PC-9 (cell line): Measurements from ENCODE around the gene SLC44A1. TPM values are rescaled to one million over a fixed set of nuclear protein-coding genes. Genes with fewer than 3 reads are reported as not detected.

ENCODE experiments used
- BruUV-seq: library from RNA; stranded (reverse); fragments of 400-500 nt; replicated peaks from 2 replicates; lab custom pipeline; 2021; lab: Mats Ljungman, UMichigan
- CTCF ChIA-PET: fragments of 300-600 bp; sonication (Branson Sonifier 250); formaldehyde crosslinking; loops from one replicate; lab custom pipeline; 2022; ENCODE audit warnings: antibody characterized with exemption; lab: Charles Lee
- POLR2A ChIA-PET: fragments of 300-600 bp; sonication (Branson Sonifier 250); formaldehyde crosslinking; loops from one replicate; lab custom pipeline; 2022; ENCODE audit warnings: antibody characterized with exemption; ENCODE audit not compliant: unreplicated experiment; lab: Charles Lee
- DNase-seq, 2 experiments: peaks; one replicate each; pipeline versions ENCODE4 v3.0.0 to v3.0.0-alpha.2; 2015 to 2022; ENCODE audit warnings: mixed read lengths in 1 of 2
- H2AFZ ChIP-seq: fragments of 200-600 bp; sonication (generic); 2 replicates; pipeline ENCODE4 v1.8.1; 2017; ENCODE audit warnings: antibody characterized with exemption
- H3F3A ChIP-seq: fragments of 200-600 bp; sonication (generic); 2 replicates; pipeline ENCODE4 v1.8.1; 2017; ENCODE audit warnings: antibody characterized with exemption, mild to moderate bottlenecking, low read depth; ENCODE audit not compliant: insufficient read depth
- H3K27ac ChIP-seq: fragments of 200-600 bp; sonication (generic); 2 replicates; pipeline ENCODE4 v1.6.1; 2016; ENCODE audit warnings: mixed run types
- H3K27me3 ChIP-seq: fragments of 200-600 bp; sonication (generic); 2 replicates; pipeline ENCODE4 v1.6.1; 2016; ENCODE audit warnings: low read depth, mixed run types; ENCODE audit not compliant: insufficient read depth
- H3K36me3 ChIP-seq: fragments of 200-600 bp; sonication (generic); 2 replicates; pipeline ENCODE4 v1.6.1; 2016; ENCODE audit warnings: low read depth, mixed run types
- H3K4me1 ChIP-seq: fragments of 200-600 bp; sonication (generic); replicated peaks from 2 replicates; pipeline ENCODE4 v1.6.1; 2016; ENCODE audit warnings: mixed run types; ENCODE audit not compliant: insufficient read depth
- H3K4me2 ChIP-seq: fragments of 200-600 bp; sonication (generic); 2 replicates; pipeline ENCODE4 v1.6.1; 2017; ENCODE audit warnings: mixed run types
- H3K4me3 ChIP-seq: fragments of 200-600 bp; sonication (generic); 2 replicates; pipeline ENCODE4 v1.6.1; 2016; ENCODE audit warnings: mixed run types
- H3K79me2 ChIP-seq: fragments of 200-600 bp; sonication (generic); 2 replicates; pipeline ENCODE4 v1.6.1; 2017; ENCODE audit warnings: low read depth, mixed run types
- H3K9me2 ChIP-seq: fragments of 200-600 bp; sonication (generic); 2 replicates; pipeline ENCODE4 v1.8.1; 2017; ENCODE audit warnings: mild to moderate bottlenecking; ENCODE audit not compliant: insufficient read depth
- H3K9me3 ChIP-seq: fragments of 200-600 bp; sonication (generic); 2 replicates; pipeline ENCODE4 v1.8.1; 2016; ENCODE audit warnings: low read depth; ENCODE audit not compliant: insufficient read depth
- H4K20me1 ChIP-seq: fragments of 200-600 bp; sonication (generic); 2 replicates; pipeline ENCODE4 v1.8.1; 2017; ENCODE audit not compliant: insufficient read depth
- EZH2 ChIP-seq: fragments of 200-600 bp; sonication (generic); IDR thresholded peaks from 2 replicates; pipeline ENCODE4 v1.8.0; 2017; ENCODE audit warnings: antibody characterized with exemption, low read depth
- intact Hi-C: fragments of 100-400 bp; cut with micrococcal nuclease; formaldehyde crosslinking; loops from one replicate; pipeline ENCODE4 v1.10.0; 2022; ENCODE audit not compliant: unreplicated experiment
- total RNA-seq: library from RNA; stranded (reverse); gene quantifications from 2 replicates; pipeline ENCODE4 v1.2.3, GENCODE V29; 2021
- TF ChIP-seq, protein P1 (sequence below): fragments of 200-600 bp; sonication (generic); conservative IDR thresholded peaks from 2 replicates; pipeline ENCODE4 v1.6.1; 2017; ENCODE audit warnings: mixed run types, antibody characterized with exemption, mild to moderate bottlenecking, moderate library complexity

The SLC44A1 gene
- total RNA-seq, 1 experiment from 2014 or later: 95.2 TPM

DNA sequence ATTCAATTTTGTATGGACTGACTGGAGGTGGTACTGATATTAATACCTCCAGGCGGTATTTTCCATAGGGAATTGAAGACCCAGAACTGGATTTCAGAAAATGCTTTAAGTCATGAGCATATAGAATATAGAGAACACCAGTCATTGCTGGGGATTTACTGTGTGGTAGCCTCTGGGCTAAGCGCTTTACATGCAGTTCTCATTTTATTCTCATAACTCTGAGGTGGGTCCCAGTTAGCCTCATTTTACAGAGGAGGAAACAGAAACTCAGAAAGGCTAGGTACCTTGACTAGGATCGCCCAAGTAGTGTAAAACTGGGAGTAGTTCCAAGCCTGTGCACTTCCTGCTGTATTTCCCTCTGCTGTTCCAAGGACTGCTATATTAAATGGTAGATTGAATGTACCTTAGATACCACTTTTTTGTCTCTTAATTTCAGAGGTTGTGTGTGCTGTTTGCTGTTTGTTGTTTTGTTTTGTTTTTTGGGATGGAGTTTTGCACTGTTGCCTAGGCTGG lies 13.8 kb downstream of the SLC44A1 start:
- H4K20me1 ChIP-seq: no peaks in the 10 kb centered on the region
- POLR2A ChIA-PET: interaction anchor here (1.2 kb wide), 1 partner anchor 14 kb away, joined by 9 read pairs; the partner anchor contains the start of gene SLC44A1
- TF ChIP-seq, protein P1, sequence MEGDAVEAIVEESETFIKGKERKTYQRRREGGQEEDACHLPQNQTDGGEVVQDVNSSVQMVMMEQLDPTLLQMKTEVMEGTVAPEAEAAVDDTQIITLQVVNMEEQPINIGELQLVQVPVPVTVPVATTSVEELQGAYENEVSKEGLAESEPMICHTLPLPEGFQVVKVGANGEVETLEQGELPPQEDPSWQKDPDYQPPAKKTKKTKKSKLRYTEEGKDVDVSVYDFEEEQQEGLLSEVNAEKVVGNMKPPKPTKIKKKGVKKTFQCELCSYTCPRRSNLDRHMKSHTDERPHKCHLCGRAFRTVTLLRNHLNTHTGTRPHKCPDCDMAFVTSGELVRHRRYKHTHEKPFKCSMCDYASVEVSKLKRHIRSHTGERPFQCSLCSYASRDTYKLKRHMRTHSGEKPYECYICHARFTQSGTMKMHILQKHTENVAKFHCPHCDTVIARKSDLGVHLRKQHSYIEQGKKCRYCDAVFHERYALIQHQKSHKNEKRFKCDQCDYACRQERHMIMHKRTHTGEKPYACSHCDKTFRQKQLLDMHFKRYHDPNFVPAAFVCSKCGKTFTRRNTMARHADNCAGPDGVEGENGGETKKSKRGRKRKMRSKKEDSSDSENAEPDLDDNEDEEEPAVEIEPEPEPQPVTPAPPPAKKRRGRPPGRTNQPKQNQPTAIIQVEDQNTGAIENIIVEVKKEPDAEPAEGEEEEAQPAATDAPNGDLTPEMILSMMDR: no peak
- TF ChIP-seq EZH2: no peak
- H3K79me2 ChIP-seq: peaks cover 16% of the 10 kb centered on the region
- no peaks in the 10 kb centered on the region for H3K9me2 ChIP-seq
- no peaks in the 10 kb centered on the region for H3K9me3 ChIP-seq
- H3K27me3 ChIP-seq: no peaks in the 10 kb centered on the region
- no peaks in the 10 kb centered on the region; the same call in 1 of the 2 replicates for H3K4me1 ChIP-seq
- CTCF ChIA-PET: interaction anchor here (0.6 kb wide), 1 partner anchor 159 kb away, joined by 3 read pairs; no protein-coding TSS in a partner anchor
- H2AFZ ChIP-seq: no peak overlapping the region
- no peak overlapping the region for H3K4me2 ChIP-seq
- no peaks in the 10 kb centered on the region for H3K36me3 ChIP-seq
- no peak overlapping the region for H3K4me3 ChIP-seq
- no peak for DNase-seq
- H3K27ac ChIP-seq: no peak overlapping the region
- BruUV-seq: no TSS peak
- intact Hi-C loops: no loop called here
- no peaks in the 10 kb centered on the region for H3F3A ChIP-seq

GRCh38 chr9:105259274-105259673 lies 14.8 kb downstream of the SLC44A1 start:
- no peaks in the 10 kb centered on the region for H3K9me3 ChIP-seq
- BruUV-seq: no TSS peak
- H3K79me2 ChIP-seq: peaks cover 14% of the 10 kb centered on the region; the same call in 1 of the 2 replicates
- DNase-seq: no peak
- H3K9me2 ChIP-seq: no peaks in the 10 kb centered on the region
- no peak for TF ChIP-seq EZH2
- TF ChIP-seq, protein P1: no peak
- POLR2A ChIA-PET: no interaction called here
- no peak overlapping the region for H2AFZ ChIP-seq
- intact Hi-C loops: no loop called here
- no peak overlapping the region for H3K4me2 ChIP-seq
- no peaks in the 10 kb centered on the region for H4K20me1 ChIP-seq
- CTCF ChIA-PET: no interaction called here
- H3K27ac ChIP-seq: no peak overlapping the region
- no peak overlapping the region for H3K4me3 ChIP-seq
- no peaks in the 10 kb centered on the region for H3K36me3 ChIP-seq
- no peaks in the 10 kb centered on the region for H3K27me3 ChIP-seq
- peaks cover 5% of the 10 kb centered on the region for H3K4me1 ChIP-seq
- H3F3A ChIP-seq: peaks cover 7% of the 10 kb centered on the region; the same call in 1 of the 2 replicates

GRCh38 chr9:105259731-105260612 lies 15.5 kb downstream of the SLC44A1 start:
- ChIA-PET POLR2A (no interaction called here), CTCF (no interaction called here)
- peaks cover 14% of the 10 kb centered on the region for H3K79me2 ChIP-seq
- no peaks in the 10 kb centered on the region for H3K36me3 ChIP-seq
- no peaks in the 10 kb centered on the region for H3K27me3 ChIP-seq
- H3K4me3 ChIP-seq: no peak overlapping the region
- TF ChIP-seq, protein P1: no peak
- TF ChIP-seq EZH2: no peak
- no peak overlapping the region for H2AFZ ChIP-seq
- intact Hi-C loops: no loop called here
- no TSS peak for BruUV-seq
- no peaks in the 10 kb centered on the region for H3K9me3 ChIP-seq
- DNase-seq: no peak
- no peaks in the 10 kb centered on the region for H3K9me2 ChIP-seq
- peaks cover 12% of the 10 kb centered on the region for H3K4me1 ChIP-seq
- H3K4me2 ChIP-seq: no peak overlapping the region
- H4K20me1 ChIP-seq: no peaks in the 10 kb centered on the region
- H3K27ac ChIP-seq: no peak overlapping the region
- H3F3A ChIP-seq: peaks cover 11% of the 10 kb centered on the region; the same call in 1 of the 2 replicates
